HEK293 (cell line): ENCODE results near the gene CEBPE.
A peak's percentile ranks its signal among the peaks of the same experiment; 100 is the strongest.

ENCODE experiments used
- CTCF ChIA-PET: fragments of 350-600 bp; formaldehyde crosslinking; extraction: SDS; loops from one replicate; lab custom pipeline; 2021; ENCODE audit warnings: antibody characterized with exemption; lab: Yijun Ruan, JAX
- POLR2A ChIA-PET: fragments of 300-600 bp; formaldehyde crosslinking; extraction: SDS; loops from one replicate; lab custom pipeline; 2020; ENCODE audit warnings: antibody characterized with exemption, inconsistent platforms; lab: Yijun Ruan, JAX
- H3K27ac ChIP-seq: fragments of 200-500 bp; sonication (Bioruptor generic); 2 replicates; pipeline ENCODE4 v1.5.1; 2014; ENCODE audit warnings: low read depth, low read length, control low read depth, inconsistent platforms; ENCODE audit errors: extremely low read depth
- H3K36me3 ChIP-seq, 2 experiments: fragments of 200-500 bp in 1 of 2; sonication (Bioruptor generic) in 1 of 2; 1 replicate in 1 of 2; 2 replicates in 1 of 2; pipeline ENCODE4 v1.5.1; 2014 to 2017; ENCODE audit warnings: inconsistent platforms in 2 of 2, low read length in 2 of 2; ENCODE audit not compliant: control insufficient read depth in 2 of 2, insufficient read depth in 1 of 2
- H3K4me1 ChIP-seq: fragments of 200-500 bp; sonication (Bioruptor generic); 2 replicates; pipeline ENCODE4 v1.5.1; 2014; ENCODE audit warnings: mild to moderate bottlenecking, low read length, inconsistent platforms; ENCODE audit not compliant: control insufficient read depth, insufficient read depth
- H3K4me3 ChIP-seq: 2 replicates; pipeline ENCODE4 v1.5.1; 2011; ENCODE audit warnings: low read depth, mild to moderate bottlenecking, control low read depth, low read length, moderate library complexity
- H3K9me3 ChIP-seq: fragments of 200-500 bp; sonication (Bioruptor generic); 2 replicates; pipeline ENCODE4 v1.5.1; 2014; ENCODE audit warnings: low read depth, low read length, inconsistent platforms; ENCODE audit not compliant: control insufficient read depth, insufficient read depth
- BCL11B ChIP-seq: fragments of 450-650 bp; formaldehyde crosslinking; IDR thresholded peaks from 2 replicates; pipeline ENCODE4 v1.5.1; 2016; ENCODE audit warnings: low read depth, missing biosample characterization, missing genetic modification characterization
- ELK4 ChIP-seq: IDR thresholded peaks from 2 replicates; pipeline ENCODE4 v1.6.1; 2011; ENCODE audit warnings: mild to moderate bottlenecking, low read depth, low read length, borderline replicate concordance
- FEZF1 ChIP-seq: fragments of 450-650 bp; formaldehyde crosslinking; IDR thresholded peaks from 2 replicates; pipeline ENCODE4 v1.5.1; 2016; ENCODE audit warnings: missing biosample characterization, missing genetic modification characterization
- GLIS1 ChIP-seq: fragments of 450-650 bp; formaldehyde crosslinking; IDR thresholded peaks from 2 replicates; pipeline ENCODE4 v1.5.1; 2016; ENCODE audit warnings: missing biosample characterization, missing genetic modification characterization
- KLF10 ChIP-seq: fragments of 450-650 bp; IDR thresholded peaks from 2 replicates; pipeline ENCODE4 v1.5.1; 2018; ENCODE audit warnings: missing biosample characterization, mild to moderate bottlenecking, missing genetic modification characterization
- KLF17 ChIP-seq: fragments of 450-650 bp; formaldehyde crosslinking; IDR thresholded peaks from 2 replicates; pipeline ENCODE4 v1.5.1; 2016; ENCODE audit warnings: missing biosample characterization, missing genetic modification characterization
- SP2 ChIP-seq: fragments of 450-650 bp; formaldehyde crosslinking; IDR thresholded peaks from 2 replicates; pipeline ENCODE4 v1.5.1; 2016; ENCODE audit warnings: missing biosample characterization, missing genetic modification characterization
- ZBTB26 ChIP-seq: fragments of 450-650 bp; formaldehyde crosslinking; optimal IDR thresholded peaks from 2 replicates; pipeline ENCODE3; 2016; ENCODE audit warnings: missing biosample characterization, mild to moderate bottlenecking, missing genetic modification characterization
- ZBTB44 ChIP-seq: fragments of 450-650 bp; IDR thresholded peaks from 2 replicates; pipeline ENCODE4 v1.5.1; 2018; ENCODE audit warnings: missing biosample characterization, mild to moderate bottlenecking, missing genetic modification characterization
- ZEB2 ChIP-seq: fragments of 450-650 bp; formaldehyde crosslinking; IDR thresholded peaks from 2 replicates; pipeline ENCODE4 v1.5.1; 2016; ENCODE audit warnings: missing biosample characterization, missing genetic modification characterization
- ZNF214 ChIP-seq: fragments of 450-650 bp; formaldehyde crosslinking; IDR thresholded peaks from 2 replicates; pipeline ENCODE4 v1.5.1; 2017; ENCODE audit warnings: missing biosample characterization, mild to moderate bottlenecking, missing genetic modification characterization, borderline replicate concordance
- ZNF324 ChIP-seq: fragments of 450-650 bp; formaldehyde crosslinking; IDR thresholded peaks from 2 replicates; pipeline ENCODE4 v1.5.1; 2016; ENCODE audit warnings: missing biosample characterization, missing genetic modification characterization
- ZNF335 ChIP-seq: fragments of 450-650 bp; formaldehyde crosslinking; conservative IDR thresholded peaks from 2 replicates; pipeline ENCODE4 v1.5.1; 2016; ENCODE audit warnings: missing biosample characterization, missing genetic modification characterization
- ZNF362 ChIP-seq: fragments of 450-650 bp; formaldehyde crosslinking; IDR thresholded peaks from 2 replicates; pipeline ENCODE4 v1.5.1; 2016; ENCODE audit warnings: missing biosample characterization, missing genetic modification characterization
- ZNF555 ChIP-seq: fragments of 450-650 bp; formaldehyde crosslinking; conservative IDR thresholded peaks from 2 replicates; pipeline ENCODE4 v1.5.1; 2017; ENCODE audit warnings: missing biosample characterization, mild to moderate bottlenecking, missing genetic modification characterization, inconsistent platforms
- ZNF558 ChIP-seq: fragments of 450-650 bp; formaldehyde crosslinking; IDR thresholded peaks from 2 replicates; pipeline ENCODE4 v1.5.1; 2016; ENCODE audit warnings: missing biosample characterization, missing genetic modification characterization
- ZNF571 ChIP-seq: fragments of 450-650 bp; formaldehyde crosslinking; IDR thresholded peaks from 2 replicates; pipeline ENCODE4 v1.5.0; 2017; ENCODE audit warnings: missing biosample characterization, missing genetic modification characterization
- ZNF639 ChIP-seq: fragments of 450-650 bp; formaldehyde crosslinking; IDR thresholded peaks from 2 replicates; pipeline ENCODE4 v1.5.1; 2016; ENCODE audit warnings: missing biosample characterization, missing genetic modification characterization
- ZNF76 ChIP-seq: fragments of 450-650 bp; formaldehyde crosslinking; IDR thresholded peaks from 2 replicates; pipeline ENCODE4; 2016; ENCODE audit warnings: low read depth, missing biosample characterization, missing genetic modification characterization, borderline replicate concordance
- ZNF792 ChIP-seq: fragments of 450-650 bp; formaldehyde crosslinking; IDR thresholded peaks from 2 replicates; pipeline ENCODE4 v1.5.1; 2016; ENCODE audit warnings: missing biosample characterization, missing genetic modification characterization
- ZSCAN18 ChIP-seq: fragments of 450-650 bp; formaldehyde crosslinking; IDR thresholded peaks from 2 replicates; pipeline ENCODE4 v1.5.1; 2016; ENCODE audit warnings: missing biosample characterization, missing genetic modification characterization
- ZSCAN30 ChIP-seq: fragments of 450-650 bp; IDR thresholded peaks from 2 replicates; pipeline ENCODE4 v1.5.1; 2018; ENCODE audit warnings: missing biosample characterization, mild to moderate bottlenecking, missing genetic modification characterization, moderate library complexity
- ZSCAN4 ChIP-seq: fragments of 450-650 bp; formaldehyde crosslinking; IDR thresholded peaks from 2 replicates; pipeline ENCODE4 v1.5.1; 2017; ENCODE audit warnings: missing biosample characterization, missing genetic modification characterization
- ZSCAN5A ChIP-seq: fragments of 450-650 bp; formaldehyde crosslinking; IDR thresholded peaks from 2 replicates; pipeline ENCODE4 v1.5.1; 2016; ENCODE audit warnings: missing biosample characterization, missing genetic modification characterization
- ZXDB ChIP-seq: fragments of 450-650 bp; formaldehyde crosslinking; IDR thresholded peaks from 2 replicates; pipeline ENCODE4 v1.5.1; 2016; ENCODE audit warnings: missing biosample characterization, missing genetic modification characterization

CEBPE gene

GRCh38 chr14:23094666-23095195 is 24.3 kb downstream of the CEBPE start, which contains the start of gene ACIN1:
Gene ACIN1, minus strand, starts transcription at chr14:23095136. Its CDS starts 24 bp downstream, at chr14:23095112.
- POLR2A ChIA-PET: interaction anchor here (0.6 to 3.3 kb wide), 29 partner anchors 9 to 1047 kb away, joined by 3 to 48 read pairs (median 7); partner anchors contain the start of genes AJUBA, BCL2L2, CIROP and EMC9
- Histone ChIP-seq H3K4me1 (peaks cover 10% of the 10 kb centered on the region; the same call in 1 of the 2 replicates), H3K36me3 (peaks cover 32 to 61% of the 10 kb centered on the region in 2 experiments), H3K27ac (peak within 1 kb of the TSS; percentile 92), H3K4me3 (peak within 1 kb of the TSS; percentile 97), H3K9me3 (no peaks in the 10 kb centered on the region)
- CTCF ChIA-PET: interaction anchor here (0.6 to 3.7 kb wide), 15 partner anchors 13 to 122 kb away, joined by 3 to 36 read pairs (median 6); partner anchors contain the start of gene CEBPE
- TF ChIP-seq ZNF639 (tag by site-specific recombination) (no peak), ZXDB (tag by site-specific recombination) (peak; percentile 74), KLF10 (tag by site-specific recombination) (peak; percentile 52; the same call in 1 of the 2 replicates), SP2 (tag by site-specific recombination) (peak; percentile 35), ELK4 (no peak), ZNF324 (peak; percentile 91), ZSCAN4 (tag by site-specific recombination) (0 out of 2 replicates have a peak, but pooled peaks have one; percentile 39), ZNF558 (no peak), ZSCAN5A (tag by site-specific recombination) (peak; percentile 53; the same call in 1 of the 2 replicates), ZSCAN30 (tag by site-specific recombination) (0 out of 2 replicates have a peak, but pooled peaks have one; percentile 36), ZBTB44 (tag by site-specific recombination) (no peak), GLIS1 (tag by site-specific recombination) (no peak; the same call in 1 of the 2 replicates), FEZF1 (tag by site-specific recombination) (no peak), ZNF335 (peak; percentile 87), ZNF571 (tag by site-specific recombination) (no peak), ZSCAN18 (tag by site-specific recombination) (no peak), ZNF214 (tag by site-specific recombination) (no peak), ZNF792 (tag by site-specific recombination) (no peak), ZNF362 (tag by site-specific recombination) (no peak), ZEB2 (tag by site-specific recombination) (peak; percentile 72), ZBTB26 (tag by site-specific recombination) (peak; percentile 97), ZNF555 (no peak), ZNF76 (tag by site-specific recombination) (peak; percentile 22; the same call in 1 of the 2 replicates), KLF17 (peak; percentile 87; the same call in 1 of the 2 replicates), BCL11B (tag by site-specific recombination) (no peak)
